Progenitor cell of endocrine pancreas (in vitro differentiated cells): Measurements from ENCODE around the gene ISOC1. TPM values are rescaled to one million over a fixed set of nuclear protein-coding genes. Genes with fewer than 3 reads are reported as not detected.

Experiments used
- DNase-seq: peaks from one replicate; pipeline ENCODE4 v3.0.0; 2021; ENCODE audit warnings: low spot score; ENCODE audit not compliant: unreplicated experiment
- H3K27ac Mint-ChIP-seq: 2 replicates; pipeline ENCODE4 v1.8.0; 2021; ENCODE audit warnings: mild to moderate bottlenecking, moderate library complexity, mixed read lengths
- H3K27me3 Mint-ChIP-seq: 2 replicates; pipeline ENCODE4 v1.8.0; 2021; ENCODE audit warnings: mixed read lengths
- H3K36me3 Mint-ChIP-seq: 2 replicates; pipeline ENCODE4 v1.8.0; 2022; ENCODE audit warnings: mixed read lengths; ENCODE audit not compliant: insufficient read depth
- H3K4me1 Mint-ChIP-seq: 2 replicates; pipeline ENCODE4 v1.8.0; 2021; ENCODE audit warnings: low read depth, mixed read lengths
- H3K4me3 Mint-ChIP-seq: 2 replicates; pipeline ENCODE4 v1.8.0; 2021; ENCODE audit warnings: low read depth, mild to moderate bottlenecking, moderate library complexity, mixed read lengths
- H3K9me3 Mint-ChIP-seq: 2 replicates; pipeline ENCODE4 v1.8.0; 2021; ENCODE audit warnings: low read depth, mixed read lengths
- CTCF ChIP-seq: fragments of 200-600 bp; sonication (generic); IDR thresholded peaks from one replicate; pipeline ENCODE4 v1.5.0; 2021; ENCODE audit warnings: antibody characterized with exemption, mild to moderate bottlenecking; ENCODE audit not compliant: unreplicated experiment
- total RNA-seq: library from RNA; stranded (reverse); gene quantifications from 2 replicates; pipeline ENCODE4 v1.2.1, GENCODE V29; 2021

ISOC1 gene
- total RNA-seq, 1 donor from 2014 or later = 29.4 TPM

GRCh38 chr5:129053438-129053837, 41.1 kb upstream of the ISOC1 start:
- H3K4me3 Mint-ChIP-seq = no peak overlapping the region
- no peaks in the 10 kb centered on the region for H3K4me1 Mint-ChIP-seq
- H3K9me3 Mint-ChIP-seq = peaks cover 19% of the 10 kb centered on the region
- no peak for TF ChIP-seq CTCF
- DNase-seq = no peak
- H3K27me3 Mint-ChIP-seq = no peaks in the 10 kb centered on the region
- peaks cover 1% of the 10 kb centered on the region for H3K36me3 Mint-ChIP-seq
- no peak overlapping the region for H3K27ac Mint-ChIP-seq

DNA sequence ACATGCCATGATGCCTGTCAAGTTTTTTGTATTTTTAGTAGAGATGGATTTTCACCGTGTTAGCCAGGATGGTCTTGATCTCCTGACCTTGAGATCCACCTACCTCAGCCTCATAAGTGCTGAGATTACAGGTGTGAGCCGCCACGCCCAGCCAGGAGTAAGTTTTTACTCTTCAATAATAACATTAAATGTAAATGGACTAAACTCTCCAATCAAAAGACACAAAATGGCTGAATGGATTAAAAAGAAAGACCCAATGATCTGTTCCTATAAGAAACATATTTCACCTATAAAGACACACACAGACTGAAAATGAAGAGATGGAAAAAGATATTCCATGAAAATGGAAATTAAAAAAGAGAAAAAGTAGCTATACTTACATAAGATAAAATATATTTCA, 37.2 kb upstream of the ISOC1 start:
- Mint-ChIP-seq H3K27ac (no peak overlapping the region), H3K36me3 (peaks cover 1% of the 10 kb centered on the region), H3K27me3 (no peaks in the 10 kb centered on the region), H3K4me3 (no peak overlapping the region), H3K4me1 (no peaks in the 10 kb centered on the region), H3K9me3 (peaks cover 19% of the 10 kb centered on the region)
- no peak for DNase-seq
- TF ChIP-seq CTCF = no peak

DNA sequence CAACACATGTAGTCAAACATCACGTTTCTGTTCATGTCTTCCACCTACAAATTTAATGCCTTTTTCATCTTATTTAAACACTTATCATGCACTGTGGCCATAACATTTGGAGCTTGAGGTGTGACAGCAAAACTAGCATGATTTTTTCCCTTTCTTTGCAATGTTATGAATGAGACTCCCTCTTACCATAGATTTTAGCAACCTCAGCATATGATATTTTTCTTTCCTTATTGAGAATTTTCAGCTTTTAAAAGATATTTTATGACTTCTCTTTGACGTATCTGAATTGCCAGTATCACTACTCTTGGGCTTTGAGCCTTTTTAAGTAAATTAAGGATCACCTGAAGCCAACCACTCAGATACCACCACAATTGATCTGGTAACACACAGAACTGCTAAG, 32.7 kb upstream of the ISOC1 start:
- no peak for TF ChIP-seq CTCF
- DNase-seq = no peak
- Mint-ChIP-seq H3K27ac (no peak overlapping the region), H3K4me1 (no peaks in the 10 kb centered on the region), H3K4me3 (no peak overlapping the region), H3K27me3 (no peaks in the 10 kb centered on the region), H3K36me3 (peaks cover 1% of the 10 kb centered on the region), H3K9me3 (peaks cover 15% of the 10 kb centered on the region)

DNA sequence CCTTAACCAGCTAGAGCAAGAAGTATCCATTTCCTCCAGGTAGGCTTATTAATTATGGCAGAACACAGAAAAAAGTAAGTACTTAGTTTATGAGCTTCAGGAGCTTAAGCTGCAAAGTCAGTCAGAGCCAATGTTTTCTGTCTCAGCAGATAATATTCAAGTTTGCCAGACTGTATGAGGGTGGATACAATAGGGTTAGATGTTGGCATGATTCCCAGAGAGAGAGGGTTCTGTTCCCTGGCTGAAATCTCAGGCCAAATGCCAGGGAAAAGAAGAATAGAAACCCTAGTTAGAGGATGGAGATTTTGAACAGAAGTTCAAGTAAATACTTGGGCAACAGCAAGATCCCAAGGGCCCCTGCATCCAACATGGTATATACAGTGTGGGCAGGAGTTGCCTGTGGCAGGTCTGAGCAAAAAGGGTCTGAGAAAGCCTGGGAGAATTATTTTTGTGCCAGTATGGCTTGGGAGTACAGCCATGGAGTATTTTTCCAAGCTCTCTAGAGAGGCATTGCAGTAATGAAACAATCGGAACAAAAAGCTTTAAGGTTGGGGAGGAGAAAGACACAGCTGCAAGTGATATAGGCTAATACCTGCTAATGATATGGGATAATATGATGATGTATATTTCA, 31.0 kb upstream of the ISOC1 start:
- Mint-ChIP-seq H3K36me3 (no peaks in the 10 kb centered on the region), H3K27ac (no peak overlapping the region), H3K4me3 (no peak overlapping the region), H3K27me3 (no peaks in the 10 kb centered on the region), H3K4me1 (peaks cover 2% of the 10 kb centered on the region), H3K9me3 (no peaks in the 10 kb centered on the region)
- no peak for TF ChIP-seq CTCF
- no peak for DNase-seq

DNA sequence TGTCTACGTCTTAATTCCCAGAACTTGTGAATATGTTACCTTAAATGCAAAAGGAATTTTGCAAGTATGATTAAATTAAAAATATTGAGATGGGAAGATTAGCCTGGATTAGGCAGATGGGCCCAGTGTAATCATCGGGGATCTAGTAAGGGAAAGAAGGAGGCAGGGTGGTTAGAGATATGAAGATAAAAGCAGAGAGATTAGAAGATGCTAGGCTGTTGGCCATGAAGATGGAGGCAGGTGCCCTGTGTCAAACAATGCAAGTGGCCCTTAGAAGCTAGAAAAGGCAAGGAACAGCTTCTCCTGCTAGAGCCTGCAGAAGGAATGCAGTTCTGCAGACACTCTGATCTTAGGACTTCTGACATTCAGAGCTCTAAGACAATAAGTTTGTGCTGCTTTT, 28.8 kb upstream of the ISOC1 start:
- Mint-ChIP-seq H3K27ac (no peak overlapping the region), H3K4me3 (no peak overlapping the region), H3K36me3 (no peaks in the 10 kb centered on the region), H3K27me3 (no peaks in the 10 kb centered on the region), H3K4me1 (peaks cover 2% of the 10 kb centered on the region), H3K9me3 (no peaks in the 10 kb centered on the region)
- no peak for TF ChIP-seq CTCF
- no peak for DNase-seq
